Spleen (tissue), 13 donors: ENCODE measurements around the gene EFNA3. TPM values are rescaled to one million over a fixed set of nuclear protein-coding genes. Genes with fewer than 3 reads are reported as not detected.

ENCODE experiments used
- DNase-seq: peaks from one replicate; pipeline ENCODE4 v3.0.0-alpha.2; 2020
- H3K27ac ChIP-seq, 8 donors: fragments of 200-600 bp; sonication (generic) in 7 of 8; 1 replicate in 4 of 8; 2 replicates in 4 of 8; pipeline versions ENCODE4 v1.5.0 to v1.8.0; 2016 to 2021; ENCODE audit warnings: inconsistent platforms in 4 of 8, mild to moderate bottlenecking in 4 of 8, moderate library complexity in 1 of 8
- H3K27me3 ChIP-seq, 7 donors: fragments of 200-600 bp; sonication (generic) in 6 of 7; replicated peaks in 1 of 7; 1 replicate in 4 of 7; 2 replicates in 3 of 7; pipeline versions ENCODE4 v1.5.0 to v1.8.0; 2016 to 2021; ENCODE audit warnings: inconsistent platforms in 3 of 7, mild to moderate bottlenecking in 1 of 7
- H3K36me3 ChIP-seq, 6 donors: fragments of 200-600 bp; sonication (generic) in 5 of 6; 1 replicate in 4 of 6; 2 replicates in 2 of 6; pipeline versions ENCODE4 v1.5.0 to v1.8.0; 2016 to 2021; ENCODE audit warnings: inconsistent platforms in 2 of 6
- H3K4me1 ChIP-seq, 6 donors: fragments of 200-600 bp; sonication (generic) in 5 of 6; 1 replicate in 3 of 6; 2 replicates in 3 of 6; pipeline versions ENCODE4 v1.5.0 to v1.8.0; 2016 to 2021; ENCODE audit warnings: inconsistent platforms in 3 of 6
- H3K4me3 ChIP-seq, 8 donors: fragments of 200-600 bp; sonication (generic) in 7 of 8; 1 replicate in 4 of 8; 2 replicates in 4 of 8; pipeline versions ENCODE4 v1.5.0 to v1.8.0; 2016 to 2021; ENCODE audit warnings: inconsistent platforms in 4 of 8, mild to moderate bottlenecking in 4 of 8, moderate library complexity in 2 of 8
- H3K9me3 ChIP-seq, 8 donors: fragments of 200-600 bp; sonication (generic) in 7 of 8; 1 replicate in 4 of 8; 2 replicates in 4 of 8; pipeline versions ENCODE4 v1.5.0 to v1.8.0; 2016 to 2021; ENCODE audit warnings: inconsistent platforms in 4 of 8
- POLR2A ChIP-seq, 3 donors: fragments of 450-650 bp; IDR thresholded peaks; one replicate each; pipeline ENCODE4 v1.5.1; 2017; ENCODE audit warnings: antibody characterized with exemption in 3 of 3, mild to moderate bottlenecking in 1 of 3
- POLR2AphosphoS5 ChIP-seq, 3 donors: sonication (generic); formaldehyde crosslinking; IDR thresholded peaks; one replicate each; pipeline ENCODE4 v1.5.1; 2017; ENCODE audit warnings: antibody characterized with exemption in 3 of 3
- WGBS, 5 donors: extraction: QIAGEN DNeasy Blood & Tissue Kit in 3 of 5; methylation state at CpG; one replicate each; pipeline versions ENCODE4 v1.1.5 to v1.1.7; 2013 to 2018; 5-methylcytosine and 5-hydroxymethylcytosine counted together
- intact Hi-C: fragments of 100-400 bp; cut with DNase I; formaldehyde crosslinking; loops from one replicate; pipeline ENCODE4 v1.15.0; 2023; ENCODE audit warnings: low total_unique reads
- long read RNA-seq, 2 donors: transcript quantifications; one replicate each; lab custom pipeline, GENCODE V29; 2026
- polyA plus RNA-seq, 3 donors: library from polyadenylated mRNA; stranded (reverse); fragments of 200-250 nt; gene quantifications; one replicate each; pipeline ENCODE4 v1.2.1, GENCODE V29; 2013
- total RNA-seq, 7 donors: library from RNA; depleted of rRNA in 3 of 7; stranded (reverse); fragments of >200 nt in 3 of 7; fragmentation: NEBNext Ultra II Directional in 4 of 7; extraction: Animal tissue kit (Norgen Biotek cat#: 25700) in 4 of 7; gene quantifications; one replicate each; pipeline versions ENCODE4 v1.1.0 to v1.2.1, GENCODE V29; 2016 to 2021
- TF ChIP-seq, protein P1 (sequence below), 11 experiments: fragments of 200-600 bp in 7 of 11; fragments of 450-650 bp in 4 of 11; sonication (generic) in 4 of 11; IDR thresholded peaks in 8 of 11; conservative IDR thresholded peaks in 3 of 11; 1 replicate in 7 of 11; 2 replicates in 4 of 11; pipeline versions ENCODE4 v1.4.0 to v1.8.0; 2016 to 2021; ENCODE audit warnings: antibody characterized with exemption in 11 of 11, inconsistent platforms in 4 of 11, mild to moderate bottlenecking in 1 of 11
- donor health status: healthy with polysubstance abuse.
- donor health status: DM: no; HTN: no; CAD: no; lungs with moderate emphysema.
- donor health status: DM: no; HTN: no; CAD: no.
- donor health status: Bipolar disorder and iron deficiency.
- donor health status: healthy.
- donor health status: DM: no; HTN: no; CAD: no.
- donor health status: DM: yes; HTN: yes; CAD: no.

Gene EFNA3, protein sequence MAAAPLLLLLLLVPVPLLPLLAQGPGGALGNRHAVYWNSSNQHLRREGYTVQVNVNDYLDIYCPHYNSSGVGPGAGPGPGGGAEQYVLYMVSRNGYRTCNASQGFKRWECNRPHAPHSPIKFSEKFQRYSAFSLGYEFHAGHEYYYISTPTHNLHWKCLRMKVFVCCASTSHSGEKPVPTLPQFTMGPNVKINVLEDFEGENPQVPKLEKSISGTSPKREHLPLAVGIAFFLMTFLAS
- total RNA-seq (1 to 10 TPM in 6 of 7 donors, not detected in 1; 1.6 to 4.3 (median 2.4) TPM), polyA plus RNA-seq (1 to 10 TPM; 1.4 to 2.0 (median 1.7) TPM)
- long read RNA-seq, donor 1, result 0 reads
- long read RNA-seq, donor 2, partial matches to known transcripts, result 0 of 1 reads
- long read RNA-seq, donor 2, other reads (novel, unspliced or antisense), result 0 of 1 reads

DNA sequence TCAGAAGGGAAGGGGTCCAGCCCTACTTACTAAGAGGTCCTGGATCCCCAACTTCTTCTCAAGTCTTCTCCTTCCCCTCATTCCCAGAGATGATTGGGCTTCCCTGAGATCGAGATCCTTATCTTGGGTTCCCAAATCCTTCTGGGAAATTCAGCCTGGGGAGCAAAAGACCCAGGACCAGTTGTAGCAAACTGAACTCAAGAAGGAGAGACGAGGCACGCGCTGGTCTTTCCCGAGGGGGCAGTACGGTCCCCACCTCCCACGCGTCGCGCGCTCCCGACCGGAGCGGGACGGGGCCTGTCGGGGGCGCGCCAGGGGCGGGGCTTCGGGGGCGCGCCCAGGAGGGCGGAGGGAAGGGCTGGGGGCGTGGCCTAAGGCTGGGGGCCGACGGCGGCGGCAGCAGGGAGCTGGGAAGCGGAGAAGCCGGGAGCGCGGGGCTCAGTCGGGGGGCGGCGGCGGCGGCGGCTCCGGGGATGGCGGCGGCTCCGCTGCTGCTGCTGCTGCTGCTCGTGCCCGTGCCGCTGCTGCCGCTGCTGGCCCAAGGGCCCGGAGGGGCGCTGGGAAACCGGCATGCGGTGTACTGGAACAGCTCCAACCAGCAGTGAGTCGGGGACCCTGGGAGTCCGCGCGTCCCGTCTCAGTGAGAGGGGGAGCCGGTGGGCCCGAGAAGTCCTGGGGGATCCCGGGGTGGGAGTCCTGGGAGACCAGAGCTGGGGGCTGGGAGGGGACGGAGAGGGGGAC, at the start of gene EFNA3:
EFNA3 (plus strand) TSS at position 369 of the 741 bp plus-strand sequence; CDS start at position 474, 105 bp downstream.
- Histone ChIP-seq H3K27ac (no peak within 1 kb of the TSS), H3K9me3 (no peaks in the 10 kb centered on the region), H3K4me3 (peak within 1 kb of the TSS; percentile 11 to 68 (median 36)), H3K36me3 (no peaks in the 10 kb centered on the region), H3K27me3 (peaks cover 24 to 58% (median 50%) of the 10 kb centered on the region in 7 donors), H3K4me1 (peaks cover 38 to 61% (median 51%) of the 10 kb centered on the region in 6 donors)
- 2 to 4% (median 3%) methylated on average over 31 to 59 of the region's 59 CpGs for WGBS, 5 donors
- intact Hi-C loops, result no loop called here
- DNase-seq, result peak; percentile 87
- TF ChIP-seq POLR2AphosphoS5 (IDR thresholded peaks at IDR 0.05) (no peak), POLR2A (IDR thresholded peaks at IDR 0.05) (no peak)
- TF ChIP-seq, protein P1, sequence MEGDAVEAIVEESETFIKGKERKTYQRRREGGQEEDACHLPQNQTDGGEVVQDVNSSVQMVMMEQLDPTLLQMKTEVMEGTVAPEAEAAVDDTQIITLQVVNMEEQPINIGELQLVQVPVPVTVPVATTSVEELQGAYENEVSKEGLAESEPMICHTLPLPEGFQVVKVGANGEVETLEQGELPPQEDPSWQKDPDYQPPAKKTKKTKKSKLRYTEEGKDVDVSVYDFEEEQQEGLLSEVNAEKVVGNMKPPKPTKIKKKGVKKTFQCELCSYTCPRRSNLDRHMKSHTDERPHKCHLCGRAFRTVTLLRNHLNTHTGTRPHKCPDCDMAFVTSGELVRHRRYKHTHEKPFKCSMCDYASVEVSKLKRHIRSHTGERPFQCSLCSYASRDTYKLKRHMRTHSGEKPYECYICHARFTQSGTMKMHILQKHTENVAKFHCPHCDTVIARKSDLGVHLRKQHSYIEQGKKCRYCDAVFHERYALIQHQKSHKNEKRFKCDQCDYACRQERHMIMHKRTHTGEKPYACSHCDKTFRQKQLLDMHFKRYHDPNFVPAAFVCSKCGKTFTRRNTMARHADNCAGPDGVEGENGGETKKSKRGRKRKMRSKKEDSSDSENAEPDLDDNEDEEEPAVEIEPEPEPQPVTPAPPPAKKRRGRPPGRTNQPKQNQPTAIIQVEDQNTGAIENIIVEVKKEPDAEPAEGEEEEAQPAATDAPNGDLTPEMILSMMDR (IDR thresholded peaks at IDR 0.05 in 8 of 11, conservative IDR thresholded peaks at IDR 0.05 in 3 of 11), result no peak

DNA sequence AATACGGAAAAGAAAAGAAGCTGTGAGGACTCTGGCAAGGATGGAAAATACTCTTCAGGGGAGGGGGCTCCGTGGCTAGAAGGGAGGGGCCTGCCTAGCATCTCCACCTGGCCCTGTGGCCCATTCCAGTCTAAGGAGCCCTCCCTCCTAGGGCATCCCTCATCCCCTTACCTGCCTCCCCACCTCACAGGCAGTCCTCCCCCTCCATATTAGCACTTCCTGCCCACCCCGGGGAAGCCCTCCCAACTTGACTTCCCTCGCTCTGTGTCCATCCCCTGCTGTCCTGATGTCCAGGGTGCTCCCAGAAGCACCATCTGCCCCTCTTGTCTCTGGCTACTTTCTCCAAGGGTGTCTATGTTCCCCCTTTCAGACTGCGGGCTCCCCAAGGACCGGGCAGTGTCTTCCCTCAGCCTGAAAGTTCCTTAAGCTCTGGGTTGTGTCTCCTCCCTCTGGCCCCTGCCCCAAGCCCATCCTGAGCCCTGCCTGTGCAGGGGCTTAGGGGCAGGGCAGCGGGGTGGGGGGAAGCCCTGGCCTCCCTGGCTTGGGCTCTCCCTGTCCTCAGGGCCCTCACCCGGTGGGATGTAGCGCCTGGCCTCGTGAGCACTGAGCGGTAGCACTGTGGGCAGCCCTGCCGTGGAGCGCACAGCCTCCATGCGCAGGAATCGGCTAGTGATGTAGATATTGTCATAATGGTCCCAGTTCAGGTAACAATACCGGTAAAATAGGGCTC, 49.0 kb upstream of the EFNA3 start:
- intact Hi-C loops, result no loop called here
- 75 to 92% (median 86%) methylated on average over 9 to 16 of the region's 16 CpGs for WGBS, 5 donors
- H3K9me3 ChIP-seq, result no peaks in the 10 kb centered on the region
- no peaks in the 10 kb centered on the region for H3K36me3 ChIP-seq
- H3K27ac ChIP-seq, result no peak overlapping the region
- TF ChIP-seq POLR2AphosphoS5 (IDR thresholded peaks at IDR 0.05) (no peak), POLR2A (IDR thresholded peaks at IDR 0.05) (no peak)
- TF ChIP-seq, protein P1 (IDR thresholded peaks at IDR 0.05 in 8 of 11, conservative IDR thresholded peaks at IDR 0.05 in 3 of 11), result no peak
- no peak for DNase-seq
- H3K4me1 ChIP-seq, result peaks cover 0 to 10% (median 0%) of the 10 kb centered on the region in 6 donors
- H3K27me3 ChIP-seq, result no peaks in the 10 kb centered on the region
- H3K4me3 ChIP-seq, result no peak overlapping the region

DNA sequence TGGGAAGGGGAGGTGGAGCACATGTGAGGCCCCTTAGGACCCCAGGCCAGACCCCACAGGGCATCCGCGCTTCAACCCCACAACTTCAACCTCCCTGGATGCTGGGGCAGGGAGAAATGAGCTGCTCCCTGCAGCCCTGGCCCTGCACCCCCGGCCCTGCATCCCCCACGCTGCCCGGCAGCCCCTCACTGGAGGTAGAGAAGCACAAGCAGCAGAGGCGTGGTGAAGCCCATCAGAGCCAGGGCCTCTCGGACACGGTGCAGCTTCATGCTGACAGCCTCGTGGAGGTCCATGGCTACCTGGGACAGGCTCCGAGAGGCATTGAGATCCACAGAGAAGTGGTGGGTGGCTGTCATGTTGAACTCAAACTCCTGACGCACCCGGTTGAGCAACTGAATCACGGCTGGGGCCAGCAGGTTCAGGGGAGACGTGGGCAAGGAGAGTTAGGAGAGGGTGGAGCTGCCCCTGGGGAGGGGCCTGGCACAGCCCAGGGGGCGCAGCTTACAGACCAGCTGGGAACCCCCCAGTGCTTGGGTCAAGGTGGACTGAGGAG, 48.3 kb upstream of the EFNA3 start:
- no peaks in the 10 kb centered on the region for H3K27me3 ChIP-seq
- no peak overlapping the region for H3K27ac ChIP-seq
- DNase-seq, result no peak
- peaks cover 0 to 10% (median 0%) of the 10 kb centered on the region in 6 donors for H3K4me1 ChIP-seq
- intact Hi-C loops, result no loop called here
- H3K4me3 ChIP-seq, result no peak overlapping the region
- 80 to 93% (median 87%) methylated on average over 9 to 15 of the region's 15 CpGs for WGBS, 5 donors
- TF ChIP-seq POLR2AphosphoS5 (IDR thresholded peaks at IDR 0.05) (no peak), POLR2A (IDR thresholded peaks at IDR 0.05) (no peak)
- TF ChIP-seq, protein P1 (IDR thresholded peaks at IDR 0.05 in 8 of 11, conservative IDR thresholded peaks at IDR 0.05 in 3 of 11), result no peak
- no peaks in the 10 kb centered on the region for H3K9me3 ChIP-seq
- H3K36me3 ChIP-seq, result no peaks in the 10 kb centered on the region
